ENCODE results near the gene TMEM250. TPM values are rescaled to one million over a fixed set of nuclear protein-coding genes. Genes with fewer than 3 reads are reported as not detected.
"Not testable (repeated sequence)": the region's sequence is repeated elsewhere in the genome, so short reads cannot be mapped to it uniquely, and the experiment has no call there.

The TMEM250 gene
- total RNA-seq, 1 experiment from 2014 or later, result 54.7 TPM

- DNase-seq (ENCODE audit: low read depth), result no peak
Measured at GRCh38 chr9:136112541-136112940, 6.1 kb downstream of the TMEM250 start.

- no peak for DNase-seq (ENCODE audit: low read depth)
Measured at GRCh38 chr9:136111910-136112309, 6.8 kb downstream of the TMEM250 start.

- DNase-seq (ENCODE audit: low read depth), result no peak
Measured at GRCh38 chr9:136111190-136111589, 7.5 kb downstream of the TMEM250 start.

- no peak for DNase-seq (ENCODE audit: low read depth)
Measured at GRCh38 chr9:136110082-136111061, 8.3 kb downstream of the TMEM250 start.

GRCh38 chr9:136109351-136110081, 9.2 kb downstream of the TMEM250 start:
- peak; percentile 93 for DNase-seq (ENCODE audit: low read depth)

GRCh38 chr9:136108648-136109266, 9.9 kb downstream of the TMEM250 start:
- DNase-seq (ENCODE audit: low read depth), result no peak

- DNase-seq (ENCODE audit: low read depth), result no peak
Measured at GRCh38 chr9:136107953-136108647, 10.6 kb downstream of the TMEM250 start.

- DNase-seq (ENCODE audit: low read depth), result no peak
Measured at GRCh38 chr9:136107155-136107952, 11.3 kb downstream of the TMEM250 start.

- peak; percentile 85 for DNase-seq (ENCODE audit: low read depth)
Measured at GRCh38 chr9:136105398-136106135, 13.1 kb downstream of the TMEM250 start.

- DNase-seq (ENCODE audit: low read depth), result no peak
Measured at GRCh38 chr9:136104916-136105315, 13.8 kb downstream of the TMEM250 start.

GRCh38 chr9:136104488-136104800, 14.2 kb downstream of the TMEM250 start:
- no peak for DNase-seq (ENCODE audit: low read depth)

GRCh38 chr9:136103651-136104487, 14.8 kb downstream of the TMEM250 start:
- DNase-seq (ENCODE audit: low read depth), result no peak

- DNase-seq (ENCODE audit: low read depth), result not testable (repeated sequence)
Measured at GRCh38 chr9:136101615-136102074, 17.0 kb downstream of the TMEM250 start.

- DNase-seq (ENCODE audit: low read depth), result no peak
Measured at GRCh38 chr9:136100700-136101614, 17.7 kb downstream of the TMEM250 start.

GRCh38 chr9:136099542-136099941, 19.1 kb downstream of the TMEM250 start:
- DNase-seq (ENCODE audit: low read depth), result no peak

- no peak for DNase-seq (ENCODE audit: low read depth)
Measured at GRCh38 chr9:136098844-136099243, 19.8 kb downstream of the TMEM250 start.

GRCh38 chr9:136098210-136098609, 20.5 kb downstream of the TMEM250 start:
- no peak for DNase-seq (ENCODE audit: low read depth)

GRCh38 chr9:136096505-136097001, 22.1 kb downstream of the TMEM250 start:
- DNase-seq (ENCODE audit: low read depth), result no peak

All from LHCN-M2 (cell line).